K562 (cell line): Measurements from ENCODE around the gene TMEM121B. TPM values are rescaled to one million over a fixed set of nuclear protein-coding genes. Genes with fewer than 3 reads are reported as not detected.

Experiments used
- ATAC-seq: fragments of 200-7000 bp; cut with Tn5 transposase; 3 replicates; pipeline ENCODE4 v1.9.1; 2020; ENCODE audit warnings: moderate library complexity
- BruUV-seq: library from RNA; stranded (reverse); fragments of 400-500 nt; replicated peaks from 2 replicates; lab custom pipeline; 2021; lab: Mats Ljungman, UMichigan
- CTCF ChIA-PET: fragments of 300-600 bp; formaldehyde crosslinking; extraction: SDS; loops from one replicate; lab custom pipeline; 2021; ENCODE audit warnings: low intra/inter-chr PET ratio; lab: Yijun Ruan, JAX
- POLR2A ChIA-PET: fragments of 300-600, 350-650 bp; sonication (Branson Sonifier 250); formaldehyde crosslinking; extraction: SDS; loops from one replicate; lab custom pipeline; 2021; ENCODE audit warnings: antibody characterized with exemption, inconsistent platforms; lab: Yijun Ruan, JAX
- DNase-seq, 4 experiments: peaks; one replicate each; pipeline versions ENCODE4 v3.0.0 to v3.0.0-alpha.2; 2011 to 2018; ENCODE audit warnings: low spot score in 3 of 4, mixed read lengths in 3 of 4; ENCODE audit errors: extremely low read depth in 1 of 4
- FAIRE-seq: peaks from 2 replicates; lab custom pipeline; 2011; peaks lifted over from hg19 to GRCh38; lab: Jason Lieb, UNC
- H2AFZ ChIP-seq: 2 replicates; pipeline ENCODE4 v1.6.0; 2011; ENCODE audit warnings: low read depth, low read length, control low read depth, inconsistent platforms
- H3K27ac ChIP-seq: fragments of 200-600 bp; 3 replicates; pipeline ENCODE4 v1.8.0; 2011; ENCODE audit warnings: low read depth, mild to moderate bottlenecking, control low read depth, inconsistent platforms, low read length, moderate library complexity, mixed read lengths; ENCODE audit errors: extremely low read depth
- H3K27me3 ChIP-seq, 2 experiments: fragments of 300-600 bp in 1 of 2; 2 replicates in 1 of 2; 3 replicates in 1 of 2; pipeline versions ENCODE4 v1.6.0 to v1.8.0; 2011; ENCODE audit warnings: inconsistent platforms in 2 of 2, low read length in 2 of 2, mild to moderate bottlenecking in 1 of 2, mixed read lengths in 1 of 2, moderate library complexity in 1 of 2; ENCODE audit not compliant: control insufficient read depth in 2 of 2, insufficient read depth in 2 of 2
- H3K36me3 ChIP-seq: fragments of 300-600 bp; 3 replicates; pipeline ENCODE4 v1.8.0; 2011; ENCODE audit warnings: mild to moderate bottlenecking, low read length, inconsistent platforms; ENCODE audit not compliant: control insufficient read depth, insufficient read depth
- H3K4me1 ChIP-seq, 2 experiments: fragments of 200-600 bp in 1 of 2; replicated peaks in 1 of 2; 2 replicates in 1 of 2; 3 replicates in 1 of 2; pipeline versions ENCODE4 v1.5.1 to v1.8.0; 2011; ENCODE audit warnings: inconsistent platforms in 2 of 2, low read length in 2 of 2, mild to moderate bottlenecking in 1 of 2, mixed read lengths in 1 of 2, moderate library complexity in 1 of 2; ENCODE audit not compliant: control insufficient read depth in 2 of 2, insufficient read depth in 2 of 2
- H3K4me2 ChIP-seq: 2 replicates; pipeline ENCODE4 v1.6.1; 2011; ENCODE audit warnings: low read length, control low read depth, inconsistent platforms, mixed read lengths; ENCODE audit not compliant: insufficient read depth
- H3K4me3 ChIP-seq: fragments of 200-600 bp; sonication (generic), shearing (Covaris generic); 2 replicates; pipeline ENCODE4 v1.5.1; 2016; ENCODE audit warnings: control low read depth, inconsistent platforms
- H3K79me2 ChIP-seq: fragments of 200-600 bp; 3 replicates; pipeline ENCODE4 v1.8.0; 2011; ENCODE audit warnings: low read length, inconsistent platforms; ENCODE audit not compliant: control insufficient read depth, insufficient read depth
- H3K9ac ChIP-seq, 2 experiments: 2 replicates each; pipeline versions ENCODE4 v1.6.0 to v1.6.1; 2011; ENCODE audit warnings: low read depth in 2 of 2, low read length in 2 of 2, control low read depth in 1 of 2, inconsistent platforms in 1 of 2, mild to moderate bottlenecking in 1 of 2, mixed read lengths in 1 of 2; ENCODE audit not compliant: insufficient read depth in 1 of 2
- H3K9me1 ChIP-seq: one replicate; pipeline ENCODE4 v1.6.0; 2011; ENCODE audit warnings: inconsistent platforms, mild to moderate bottlenecking, low read length, moderate library complexity; ENCODE audit not compliant: control insufficient read depth, insufficient read depth
- H3K9me3 ChIP-seq: replicated peaks from 2 replicates; pipeline ENCODE4 v1.5.1; 2011; ENCODE audit warnings: low read depth, low read length, inconsistent platforms; ENCODE audit not compliant: control insufficient read depth, insufficient read depth
- H4K20me1 ChIP-seq: replicated peaks from 2 replicates; pipeline ENCODE4 v1.6.1; 2011; ENCODE audit warnings: low read length, inconsistent platforms, mixed read lengths; ENCODE audit not compliant: control insufficient read depth, insufficient read depth
- CBFB ChIP-seq: sonication (generic); formaldehyde crosslinking; IDR thresholded peaks from 2 replicates; pipeline ENCODE4 v1.4.0; 2020; ENCODE audit warnings: mild to moderate bottlenecking, missing genetic modification reagents
- ELF2 ChIP-seq: fragments of 250-450 bp; sonication (Bioruptor Pico); IDR thresholded peaks from 2 replicates; pipeline ENCODE4 v1.5.0; 2021; ENCODE audit warnings: mild to moderate bottlenecking
- ESRRA ChIP-seq: fragments of 450-650 bp; IDR thresholded peaks from 2 replicates; pipeline ENCODE4 v1.6.1; 2014; ENCODE audit warnings: low read depth, mild to moderate bottlenecking, moderate library complexity, borderline replicate concordance
- HNRNPUL1 ChIP-seq: fragments of 200-400 bp; formaldehyde crosslinking; IDR thresholded peaks from 2 replicates; pipeline ENCODE4 v1.6.1; 2017; ENCODE audit warnings: low read length
- KDM1A ChIP-seq, 2 experiments: fragments of 450-650 bp; IDR thresholded peaks; 2 replicates each; pipeline ENCODE4 v1.6.1; 2016; ENCODE audit warnings: mild to moderate bottlenecking in 2 of 2
- NFE2 ChIP-seq: IDR thresholded peaks from 2 replicates; pipeline ENCODE4 v1.6.1; 2014; ENCODE audit warnings: antibody characterized with exemption, low read depth
- POLR2G ChIP-seq: fragments of 200-400 bp; formaldehyde crosslinking; IDR thresholded peaks from 2 replicates; pipeline ENCODE4 v1.6.1; 2017; ENCODE audit warnings: low read depth, mild to moderate bottlenecking, antibody characterized with exemption, low read length, moderate library complexity
- RAD51 ChIP-seq: fragments of 450-650 bp; IDR thresholded peaks from 2 replicates; pipeline ENCODE4 v1.7.1; 2016; ENCODE audit warnings: low read depth, mild to moderate bottlenecking, borderline replicate concordance
- SMAD1 ChIP-seq: fragments of 150-350 bp; IDR thresholded peaks from 2 replicates; pipeline ENCODE4 v1.6.1; 2014; ENCODE audit warnings: low read length, low read depth; ENCODE audit not compliant: partially characterized antibody
- STAT5A ChIP-seq: IDR thresholded peaks from 2 replicates; pipeline ENCODE4 v1.6.1; 2012; ENCODE audit warnings: low read length, inconsistent platforms, borderline replicate concordance
- TAF15 ChIP-seq: fragments of 200-400 bp; formaldehyde crosslinking; IDR thresholded peaks from 2 replicates; pipeline ENCODE4 v1.6.1; 2017; ENCODE audit warnings: mild to moderate bottlenecking, low read depth, low read length, moderate library complexity
- ZC3H11A ChIP-seq: IDR thresholded peaks from 2 replicates; pipeline ENCODE4 v1.6.1; 2012; ENCODE audit warnings: low read depth, low read length, improper control_type of control experiment
- ZNF232 ChIP-seq: sonication (generic); formaldehyde crosslinking; IDR thresholded peaks from 2 replicates; pipeline ENCODE4 v1.8.0; 2022; ENCODE audit warnings: mild to moderate bottlenecking, missing genetic modification reagents
- ZNF778 ChIP-seq: fragments of 450-650 bp; formaldehyde crosslinking; IDR thresholded peaks from 2 replicates; pipeline ENCODE4 v1.4.0; 2020; ENCODE audit warnings: mild to moderate bottlenecking, moderate library complexity
- WGBS: fragments of 100-300 bp; shearing (Covaris generic); methylation state at CpG from one replicate; pipeline ENCODE4 v1.1.6; 2016; ENCODE audit warnings: low coverage, mixed read lengths; ENCODE audit not compliant: insufficient coverage; ENCODE audit errors: missing lambda C conversion rate; 5-methylcytosine and 5-hydroxymethylcytosine counted together
- in situ Hi-C: fragments of 300-500 bp; cut with MboI; formaldehyde crosslinking; loops from 4 replicates; pipeline ENCODE4 v1.15.0; 2018; ENCODE audit warnings: inconsistent platforms, mixed read lengths
- intact Hi-C: fragments of 100-400 bp; cut with micrococcal nuclease; formaldehyde crosslinking; loops from 2 replicates; pipeline ENCODE4 v1.14.2; 2022
- polyA plus RNA-seq, 8 experiments: library from polyadenylated mRNA; depleted of rRNA in 4 of 8; stranded (reverse) in 5 of 8; unstranded in 3 of 8; fragments of >200 nt; fragmentation: Nextera tagmentation in 2 of 8; fragmentation: Illumina TruSeq in 1 of 8; extraction: Ambion mirVana in 2 of 8; extraction: Trizol in 1 of 8; gene quantifications; 2 replicates each; pipeline versions ENCODE4 v1.2.1 to v1.2.3, GENCODE V29; 2011 to 2014; ENCODE audit warnings: inconsistent platforms in 1 of 8, missing spikeins in 1 of 8
- total RNA-seq, 7 experiments: library from RNA; depleted of rRNA in 6 of 7; stranded (reverse); fragments of >200 nt in 6 of 7; fragmentation: Illumina TruSeq in 2 of 7; extraction: Trizol in 2 of 7; gene quantifications; 2 replicates each; pipeline versions ENCODE4 v1.2.1 to v1.2.3, GENCODE V29; 2011 to 2021; ENCODE audit warnings: low replicate concordance in 1 of 7
- TF ChIP-seq, protein P1 (sequence below): fragments of 200-400 bp; formaldehyde crosslinking; IDR thresholded peaks from 2 replicates; pipeline ENCODE4 v1.6.1; 2017; ENCODE audit warnings: mild to moderate bottlenecking, low read depth, low read length, moderate library complexity
- TF ChIP-seq, protein P2 (sequence below): fragments of 450-650 bp; conservative IDR thresholded peaks from 2 replicates; pipeline ENCODE4 v1.6.1; 2016; ENCODE audit warnings: missing genetic modification characterization, low read depth, mild to moderate bottlenecking, control low read depth, missing compliant biosample characterization
- TF ChIP-seq, protein P3 (sequence below): fragments of 250-450 bp; sonication (Bioruptor Pico); IDR thresholded peaks from 2 replicates; pipeline ENCODE4 v1.8.0; 2021; ENCODE audit warnings: moderate library complexity, mild to moderate bottlenecking, inconsistent platforms

TMEM121B gene
- total and polyA plus RNA-seq, 9 of the 15 experiments (the other 6 are each of a cell fraction or from before 2014, with no cell fraction given): 0.03 to 0.07 (median 0.03) TPM; not detected in 6

DNA sequence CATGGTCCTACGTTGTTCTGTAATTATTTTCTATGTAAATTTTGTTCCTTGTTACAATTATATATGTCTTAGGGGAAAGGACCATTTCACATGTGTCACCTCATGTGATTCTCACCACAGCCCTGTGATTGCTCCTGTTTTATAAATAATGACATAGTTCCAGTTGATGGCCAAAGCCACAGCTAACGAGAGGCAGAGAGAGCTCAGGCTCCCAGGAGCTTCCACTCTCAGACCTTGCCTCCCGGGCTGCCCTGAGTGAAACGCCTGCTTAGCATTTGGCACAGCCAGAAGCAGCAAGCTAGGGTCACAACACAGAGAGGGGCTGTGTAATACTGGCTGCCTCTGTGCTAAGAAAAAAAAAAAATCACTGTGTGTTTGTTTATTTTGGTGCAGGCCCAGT, 5.9 kb downstream of the TMEM121B start:
- Histone ChIP-seq H3K4me2 (no peak overlapping the region), H3K9me1 (no peaks in the 10 kb centered on the region), H3K27ac (no peak overlapping the region), H3K9me3 (no peaks in the 10 kb centered on the region), H3K27me3 (peaks cover 25 to 57% of the 10 kb centered on the region in 2 experiments), H4K20me1 (peaks cover 14% of the 10 kb centered on the region)
- BruUV-seq: no TSS peak
- ATAC-seq: no peak
- TF ChIP-seq, protein P1, sequence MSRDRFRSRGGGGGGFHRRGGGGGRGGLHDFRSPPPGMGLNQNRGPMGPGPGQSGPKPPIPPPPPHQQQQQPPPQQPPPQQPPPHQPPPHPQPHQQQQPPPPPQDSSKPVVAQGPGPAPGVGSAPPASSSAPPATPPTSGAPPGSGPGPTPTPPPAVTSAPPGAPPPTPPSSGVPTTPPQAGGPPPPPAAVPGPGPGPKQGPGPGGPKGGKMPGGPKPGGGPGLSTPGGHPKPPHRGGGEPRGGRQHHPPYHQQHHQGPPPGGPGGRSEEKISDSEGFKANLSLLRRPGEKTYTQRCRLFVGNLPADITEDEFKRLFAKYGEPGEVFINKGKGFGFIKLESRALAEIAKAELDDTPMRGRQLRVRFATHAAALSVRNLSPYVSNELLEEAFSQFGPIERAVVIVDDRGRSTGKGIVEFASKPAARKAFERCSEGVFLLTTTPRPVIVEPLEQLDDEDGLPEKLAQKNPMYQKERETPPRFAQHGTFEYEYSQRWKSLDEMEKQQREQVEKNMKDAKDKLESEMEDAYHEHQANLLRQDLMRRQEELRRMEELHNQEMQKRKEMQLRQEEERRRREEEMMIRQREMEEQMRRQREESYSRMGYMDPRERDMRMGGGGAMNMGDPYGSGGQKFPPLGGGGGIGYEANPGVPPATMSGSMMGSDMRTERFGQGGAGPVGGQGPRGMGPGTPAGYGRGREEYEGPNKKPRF: no peak
- no peak for TF ChIP-seq TAF15
- TF ChIP-seq CBFB (CRISPR knock-in tag): no peak
- no peak for TF ChIP-seq POLR2G
- no peak for TF ChIP-seq KDM1A (IDR thresholded peaks at IDR 0.05)
- TF ChIP-seq, protein P2, sequence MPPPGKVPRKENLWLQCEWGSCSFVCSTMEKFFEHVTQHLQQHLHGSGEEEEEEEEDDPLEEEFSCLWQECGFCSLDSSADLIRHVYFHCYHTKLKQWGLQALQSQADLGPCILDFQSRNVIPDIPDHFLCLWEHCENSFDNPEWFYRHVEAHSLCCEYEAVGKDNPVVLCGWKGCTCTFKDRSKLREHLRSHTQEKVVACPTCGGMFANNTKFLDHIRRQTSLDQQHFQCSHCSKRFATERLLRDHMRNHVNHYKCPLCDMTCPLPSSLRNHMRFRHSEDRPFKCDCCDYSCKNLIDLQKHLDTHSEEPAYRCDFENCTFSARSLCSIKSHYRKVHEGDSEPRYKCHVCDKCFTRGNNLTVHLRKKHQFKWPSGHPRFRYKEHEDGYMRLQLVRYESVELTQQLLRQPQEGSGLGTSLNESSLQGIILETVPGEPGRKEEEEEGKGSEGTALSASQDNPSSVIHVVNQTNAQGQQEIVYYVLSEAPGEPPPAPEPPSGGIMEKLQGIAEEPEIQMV (tag): no peak
- no peak for TF ChIP-seq ELF2 (CRISPR knock-in tag)
- TF ChIP-seq, protein P3, sequence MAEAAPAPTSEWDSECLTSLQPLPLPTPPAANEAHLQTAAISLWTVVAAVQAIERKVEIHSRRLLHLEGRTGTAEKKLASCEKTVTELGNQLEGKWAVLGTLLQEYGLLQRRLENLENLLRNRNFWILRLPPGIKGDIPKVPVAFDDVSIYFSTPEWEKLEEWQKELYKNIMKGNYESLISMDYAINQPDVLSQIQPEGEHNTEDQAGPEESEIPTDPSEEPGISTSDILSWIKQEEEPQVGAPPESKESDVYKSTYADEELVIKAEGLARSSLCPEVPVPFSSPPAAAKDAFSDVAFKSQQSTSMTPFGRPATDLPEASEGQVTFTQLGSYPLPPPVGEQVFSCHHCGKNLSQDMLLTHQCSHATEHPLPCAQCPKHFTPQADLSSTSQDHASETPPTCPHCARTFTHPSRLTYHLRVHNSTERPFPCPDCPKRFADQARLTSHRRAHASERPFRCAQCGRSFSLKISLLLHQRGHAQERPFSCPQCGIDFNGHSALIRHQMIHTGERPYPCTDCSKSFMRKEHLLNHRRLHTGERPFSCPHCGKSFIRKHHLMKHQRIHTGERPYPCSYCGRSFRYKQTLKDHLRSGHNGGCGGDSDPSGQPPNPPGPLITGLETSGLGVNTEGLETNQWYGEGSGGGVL (CRISPR knock-in tag): no peak
- no peak for TF ChIP-seq NFE2
- no peak for TF ChIP-seq HNRNPUL1
- no peak for TF ChIP-seq ZNF778 (CRISPR knock-in tag)
- TF ChIP-seq STAT5A: no peak
- TF ChIP-seq ZC3H11A: no peak
- no peak for TF ChIP-seq ESRRA
- TF ChIP-seq RAD51: no peak
- TF ChIP-seq ZNF232: no peak
- no peak for TF ChIP-seq SMAD1
- TF ChIP-seq, all 486 proteins: peak for 0
- CTCF ChIA-PET: no interaction called here
- no peak overlapping the region for H3K4me3 ChIP-seq
- H3K4me1 ChIP-seq: peaks cover 0 to 11% of the 10 kb centered on the region in 2 experiments; a peak in 1 of 5 replicates
- POLR2A ChIA-PET: interaction anchor here (0.6 kb wide), 1 partner anchor 176 kb away, joined by 3 read pairs; no protein-coding TSS in a partner anchor
- H3K36me3 ChIP-seq: no peaks in the 10 kb centered on the region
- whole genome bisulfite sequencing: 0% methylated on average over 4 of the region's 4 CpGs
- H3K9ac ChIP-seq: no peak overlapping the region
- no peaks in the 10 kb centered on the region for H3K79me2 ChIP-seq
- no peak overlapping the region for H2AFZ ChIP-seq
- intact Hi-C loops: loop anchor here (5.0 kb wide), 1 partner anchor 387 kb away; no protein-coding TSS in a partner anchor
- in situ Hi-C loops: no loop called here
- FAIRE-seq (no peak), DNase-seq (no peak)
